BLaER1 treated with 17β-estradiol and CSF1 and Interleukin-3, amounts not matched to agents 10 nM and 100 nM (cell line): ENCODE measurements around the gene STX8.

Source experiments
- H3K27ac ChIP-seq, 11 experiments: shearing (Covaris generic); formaldehyde crosslinking; 2 replicates each; pipeline ENCODE4 v1.8.1; 2022
- H3K27me3 ChIP-seq, 11 experiments: shearing (Covaris generic); formaldehyde crosslinking; 2 replicates each; pipeline ENCODE4 v1.8.1; 2022
- H3K36me3 ChIP-seq, 11 experiments: shearing (Covaris generic); formaldehyde crosslinking; 2 replicates each; pipeline ENCODE4 v1.8.1; 2022
- H3K4me1 ChIP-seq, 10 experiments: shearing (Covaris generic); formaldehyde crosslinking; 2 replicates each; pipeline ENCODE4 v1.8.1; 2022
- H3K4me2 ChIP-seq, 11 experiments: shearing (Covaris generic); formaldehyde crosslinking; 2 replicates each; pipeline ENCODE4 v1.8.1; 2022
- H3K4me3 ChIP-seq, 10 experiments: shearing (Covaris generic); formaldehyde crosslinking; 2 replicates each; pipeline ENCODE4 v1.8.1; 2022
- H3K9ac ChIP-seq, 11 experiments: shearing (Covaris generic); formaldehyde crosslinking; 2 replicates each; pipeline ENCODE4 v1.8.1; 2022
- H3K9me3 ChIP-seq, 11 experiments: shearing (Covaris generic); formaldehyde crosslinking; replicated peaks in 1 of 11; 2 replicates each; pipeline ENCODE4 v1.8.1; 2022
- H4K20me1 ChIP-seq, 11 experiments: shearing (Covaris generic); formaldehyde crosslinking; 2 replicates each; pipeline ENCODE4 v1.8.1; 2022
- Cebpa-rat ChIP-seq, 11 experiments: shearing (Covaris generic); IDR thresholded peaks; 2 replicates each; pipeline ENCODE4 v1.8.1; 2022

Gene STX8

GRCh38 chr17:9270921-9271320 lies 304.7 kb downstream of the STX8 start:
- H3K9me3 ChIP-seq, result no peaks in the 10 kb centered on the region
- no peak overlapping the region for H3K9ac ChIP-seq
- peaks cover 0 to 25% (median 0%) of the 10 kb centered on the region in 11 experiments; a peak in 3 of 22 replicates for H3K36me3 ChIP-seq
- H3K4me2 ChIP-seq, result no peak overlapping the region
- H3K27me3 ChIP-seq, result no peaks in the 10 kb centered on the region
- H3K27ac ChIP-seq, result no peak overlapping the region
- H4K20me1 ChIP-seq, result no peaks in the 10 kb centered on the region; a peak in 2 of 22 replicates
- H3K4me1 ChIP-seq, result peaks cover 0 to 7% (median 0%) of the 10 kb centered on the region in 10 experiments; a peak in 1 of 20 replicates
- H3K4me3 ChIP-seq, result no peak overlapping the region
- no peak for TF ChIP-seq Cebpa-rat (IDR thresholded peaks at IDR 0.05)

DNA sequence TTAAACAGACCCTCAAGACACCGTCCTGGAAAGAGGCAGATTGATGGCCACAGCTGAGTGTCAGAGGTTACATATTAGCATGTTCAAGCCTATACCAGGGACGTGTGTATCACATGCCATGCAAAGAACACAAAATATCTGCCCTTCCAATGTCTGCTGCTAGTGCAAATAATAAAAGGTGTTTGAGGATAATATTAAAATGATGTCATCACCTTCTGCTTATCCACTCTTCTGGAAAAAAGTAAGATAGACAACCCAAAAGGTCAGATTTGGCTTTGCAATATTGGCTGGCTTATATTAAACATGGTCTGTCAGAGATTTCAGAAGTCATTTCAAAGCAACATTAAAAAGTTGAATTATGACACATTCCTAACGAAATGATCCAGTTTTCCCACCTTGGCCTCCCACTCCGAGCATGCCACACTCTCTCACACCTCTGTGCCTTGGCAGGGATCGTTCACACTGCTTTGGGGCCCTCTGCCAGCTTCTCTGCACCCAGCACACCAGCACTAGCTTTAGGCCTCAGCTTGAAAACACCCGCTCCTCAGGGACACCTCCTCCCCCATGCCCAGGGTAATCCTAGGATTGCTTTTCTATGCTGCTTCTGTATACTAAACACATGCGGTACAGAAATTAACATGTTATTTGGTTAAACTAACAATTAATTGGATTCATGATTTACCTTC lies 306.1 kb downstream of the STX8 start:
- Histone ChIP-seq H3K4me3 (no peak overlapping the region), H3K4me2 (no peak overlapping the region), H3K27ac (no peak overlapping the region), H3K36me3 (peaks cover 0 to 30% (median 0%) of the 10 kb centered on the region in 11 experiments; a peak in 3 of 22 replicates), H3K9ac (no peak overlapping the region), H4K20me1 (no peaks in the 10 kb centered on the region; a peak in 2 of 22 replicates), H3K27me3 (no peaks in the 10 kb centered on the region), H3K9me3 (no peaks in the 10 kb centered on the region), H3K4me1 (peaks cover 0 to 7% (median 0%) of the 10 kb centered on the region in 10 experiments; a peak in 1 of 20 replicates)
- TF ChIP-seq Cebpa-rat (IDR thresholded peaks at IDR 0.05), result no peak

GRCh38 chr17:9268546-9268945 lies 307.1 kb downstream of the STX8 start:
- H3K36me3 ChIP-seq, result peaks cover 0 to 39% (median 0%) of the 10 kb centered on the region in 11 experiments; a peak in 4 of 22 replicates
- H3K4me1 ChIP-seq, result peaks cover 0 to 7% (median 0%) of the 10 kb centered on the region in 10 experiments; a peak in 1 of 20 replicates
- TF ChIP-seq Cebpa-rat (IDR thresholded peaks at IDR 0.05), result no peak
- no peaks in the 10 kb centered on the region for H3K27me3 ChIP-seq
- H3K4me3 ChIP-seq, result no peak overlapping the region
- peaks cover 0 to 9% (median 0%) of the 10 kb centered on the region in 11 experiments; a peak in 5 of 22 replicates for H3K9me3 ChIP-seq
- no peak overlapping the region for H3K4me2 ChIP-seq
- no peak overlapping the region for H3K9ac ChIP-seq
- no peak overlapping the region for H3K27ac ChIP-seq
- H4K20me1 ChIP-seq, result no peaks in the 10 kb centered on the region; a peak in 2 of 22 replicates

GRCh38 chr17:9266697-9267117 lies 308.9 kb downstream of the STX8 start:
- Histone ChIP-seq H4K20me1 (peaks cover 0 to 5% (median 0%) of the 10 kb centered on the region in 11 experiments; a peak in 1 of 22 replicates), H3K9ac (no peak overlapping the region), H3K36me3 (peaks cover 0 to 39% (median 0%) of the 10 kb centered on the region in 11 experiments; a peak in 5 of 22 replicates), H3K27ac (no peak overlapping the region), H3K27me3 (no peaks in the 10 kb centered on the region), H3K4me3 (no peak overlapping the region), H3K4me2 (no peak overlapping the region), H3K4me1 (no peaks in the 10 kb centered on the region; a peak in 1 of 20 replicates), H3K9me3 (peaks cover 0 to 9% (median 0%) of the 10 kb centered on the region in 11 experiments; a peak in 5 of 22 replicates)
- TF ChIP-seq Cebpa-rat (IDR thresholded peaks at IDR 0.05), result no peak

GRCh38 chr17:9266031-9266680 lies 309.5 kb downstream of the STX8 start:
- Histone ChIP-seq H3K9ac (no peak overlapping the region), H3K4me1 (no peaks in the 10 kb centered on the region; a peak in 1 of 20 replicates)

GRCh38 chr17:9261081-9262012 lies 314.3 kb downstream of the STX8 start:
- peaks cover 0 to 18% (median 0%) of the 10 kb centered on the region in 11 experiments; a peak in 4 of 22 replicates for H3K36me3 ChIP-seq
- H4K20me1 ChIP-seq, result peaks cover 21 to 51% (median 34%) of the 10 kb centered on the region in 11 experiments; a peak in 19 of 22 replicates
- peak overlapping the region in 1 of 11 experiments; percentile 7; a peak in 1 of 22 replicates for H3K4me2 ChIP-seq
- H3K4me3 ChIP-seq, result no peak overlapping the region
- no peak overlapping the region for H3K9ac ChIP-seq
- no peak for TF ChIP-seq Cebpa-rat (IDR thresholded peaks at IDR 0.05)
- no peak overlapping the region for H3K27ac ChIP-seq
- peaks cover 24 to 35% (median 34%) of the 10 kb centered on the region in 10 experiments for H3K4me1 ChIP-seq
- peaks cover 17 to 34% (median 30%) of the 10 kb centered on the region in 11 experiments; a peak in 21 of 22 replicates for H3K27me3 ChIP-seq
- peaks cover 0 to 9% (median 0%) of the 10 kb centered on the region in 11 experiments; a peak in 5 of 22 replicates for H3K9me3 ChIP-seq

More at GRCh38 chr17:9266031-9266680, 309.5 kb downstream of the STX8 start:
- no peak overlapping the region for H3K4me2 ChIP-seq
- H4K20me1 ChIP-seq, result peaks cover 0 to 9% (median under 1%) of the 10 kb centered on the region in 11 experiments; a peak in 5 of 22 replicates
- H3K4me3 ChIP-seq, result no peak overlapping the region
- peaks cover 0 to 38% (median 0%) of the 10 kb centered on the region in 11 experiments; a peak in 5 of 22 replicates for H3K36me3 ChIP-seq
- 0 out of 22 replicates have a peak, but pooled peaks cover 0 to 4% (median 0%) of the 10 kb centered on the region in 11 experiments for H3K27me3 ChIP-seq
- no peak overlapping the region for H3K27ac ChIP-seq
- peaks cover 0 to 9% (median 0%) of the 10 kb centered on the region in 11 experiments; a peak in 5 of 22 replicates for H3K9me3 ChIP-seq
- no peak for TF ChIP-seq Cebpa-rat (IDR thresholded peaks at IDR 0.05)

DNA sequence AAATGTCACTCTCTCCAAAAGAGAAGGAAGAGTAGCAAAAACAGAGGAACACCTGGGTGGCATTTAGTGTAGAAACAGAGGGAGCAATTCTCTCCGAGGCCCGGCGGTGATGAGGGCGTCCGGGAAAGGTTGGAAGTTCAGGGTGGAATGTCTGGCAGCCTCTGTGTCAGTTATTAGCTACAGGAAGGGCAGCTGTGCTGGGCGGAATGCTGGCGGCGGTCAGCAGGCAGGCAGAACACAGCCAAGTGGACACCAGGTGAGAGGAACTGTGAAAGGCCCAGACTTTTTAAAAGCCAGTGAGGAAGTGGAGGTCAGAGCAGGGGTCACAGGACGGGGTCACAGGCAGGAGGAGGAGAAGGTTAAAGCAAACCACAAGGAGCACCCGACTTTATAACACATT lies 316.2 kb downstream of the STX8 start:
- Histone ChIP-seq H3K4me2 (peak overlapping the region in 8 of 11 experiments; percentile 19 to 97 (median 90); a peak in 13 of 22 replicates), H3K4me1 (peaks cover 24 to 50% (median 40%) of the 10 kb centered on the region in 10 experiments), H4K20me1 (peaks cover 25 to 59% (median 43%) of the 10 kb centered on the region in 11 experiments; a peak in 19 of 22 replicates), H3K9ac (no peak overlapping the region), H3K27ac (no peak overlapping the region), H3K27me3 (peaks cover 17 to 40% (median 30%) of the 10 kb centered on the region in 11 experiments; a peak in 21 of 22 replicates), H3K36me3 (peaks cover 0 to 8% (median 0%) of the 10 kb centered on the region in 11 experiments; a peak in 4 of 22 replicates), H3K9me3 (peaks cover 0 to 9% (median 0%) of the 10 kb centered on the region in 11 experiments; a peak in 5 of 22 replicates), H3K4me3 (no peak overlapping the region)
- TF ChIP-seq Cebpa-rat (IDR thresholded peaks at IDR 0.05), result no peak
